Cardiac fibroblast (primary cell): ENCODE measurements around the gene BCLAF1.
"Not testable (repeated sequence)": the region's sequence is repeated elsewhere in the genome, so short reads cannot be mapped to it uniquely, and the experiment has no call there.

ENCODE experiments used
- DNase-seq, 2 donors: peaks; one replicate each; pipeline versions ENCODE4 v3.0.0 to v3.0.0-alpha.2; 2010; ENCODE audit warnings: low read depth in 2 of 2
- H3K4me3 ChIP-seq, 2 donors: replicated peaks in 1 of 2; 1 replicate in 1 of 2; 2 replicates in 1 of 2; pipeline ENCODE4 v1.5.1; 2011; ENCODE audit warnings: low read depth in 2 of 2, low read length in 2 of 2, mild to moderate bottlenecking in 2 of 2, moderate library complexity in 1 of 2
- TF ChIP-seq, protein P1 (sequence below): IDR thresholded peaks from one replicate; pipeline ENCODE4 v1.5.1; 2011; ENCODE audit warnings: low read depth, mild to moderate bottlenecking, low read length, inconsistent platforms

The BCLAF1 gene

DNA sequence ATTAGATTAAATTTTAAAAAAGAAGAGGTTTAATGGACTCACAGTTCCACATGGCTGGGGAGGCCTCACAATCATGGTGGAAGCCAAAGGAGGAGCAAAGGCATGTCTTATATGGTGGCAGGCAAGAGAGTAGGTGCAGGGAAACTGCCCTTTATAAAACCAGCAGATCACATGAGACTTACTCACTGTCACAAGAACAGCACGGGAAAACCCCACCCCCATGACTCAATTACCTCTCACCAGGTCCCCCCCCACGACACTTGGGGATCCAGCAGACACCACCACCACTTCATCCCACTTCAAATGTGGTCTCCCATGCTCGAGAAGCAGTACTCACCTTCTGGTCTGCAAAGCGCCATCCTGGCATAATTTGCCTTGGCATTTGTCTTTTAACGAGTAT is 64.2 kb downstream of the BCLAF1 start:
- peak in 1 of 2 donors; percentile 56 for DNase-seq
- TF ChIP-seq, protein P1, sequence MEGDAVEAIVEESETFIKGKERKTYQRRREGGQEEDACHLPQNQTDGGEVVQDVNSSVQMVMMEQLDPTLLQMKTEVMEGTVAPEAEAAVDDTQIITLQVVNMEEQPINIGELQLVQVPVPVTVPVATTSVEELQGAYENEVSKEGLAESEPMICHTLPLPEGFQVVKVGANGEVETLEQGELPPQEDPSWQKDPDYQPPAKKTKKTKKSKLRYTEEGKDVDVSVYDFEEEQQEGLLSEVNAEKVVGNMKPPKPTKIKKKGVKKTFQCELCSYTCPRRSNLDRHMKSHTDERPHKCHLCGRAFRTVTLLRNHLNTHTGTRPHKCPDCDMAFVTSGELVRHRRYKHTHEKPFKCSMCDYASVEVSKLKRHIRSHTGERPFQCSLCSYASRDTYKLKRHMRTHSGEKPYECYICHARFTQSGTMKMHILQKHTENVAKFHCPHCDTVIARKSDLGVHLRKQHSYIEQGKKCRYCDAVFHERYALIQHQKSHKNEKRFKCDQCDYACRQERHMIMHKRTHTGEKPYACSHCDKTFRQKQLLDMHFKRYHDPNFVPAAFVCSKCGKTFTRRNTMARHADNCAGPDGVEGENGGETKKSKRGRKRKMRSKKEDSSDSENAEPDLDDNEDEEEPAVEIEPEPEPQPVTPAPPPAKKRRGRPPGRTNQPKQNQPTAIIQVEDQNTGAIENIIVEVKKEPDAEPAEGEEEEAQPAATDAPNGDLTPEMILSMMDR = no peak

DNA sequence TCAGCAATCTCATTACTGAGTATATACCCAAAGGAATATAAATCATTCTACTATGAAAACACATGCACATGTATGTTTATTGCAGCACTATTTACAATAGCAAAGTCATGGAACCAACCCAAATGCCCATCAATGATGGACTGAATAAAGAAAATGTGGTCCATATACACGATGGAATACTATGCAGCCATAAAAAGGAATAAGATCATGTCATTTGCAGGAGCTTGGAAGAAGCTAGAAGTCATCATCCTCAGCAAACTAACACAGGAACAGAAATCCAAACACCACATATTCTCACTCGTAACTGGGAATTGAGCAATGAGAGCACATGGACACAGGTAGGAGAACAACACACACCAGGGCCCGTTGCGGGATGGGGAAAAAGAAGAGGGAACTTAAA is 64.7 kb downstream of the BCLAF1 start:
- DNase-seq, H3K4me3 ChIP-seq: not testable (repeated sequence)

More for the DNA sequence above, 64.2 kb downstream of the BCLAF1 start:
- H3K4me3 ChIP-seq = no peak overlapping the region

DNA sequence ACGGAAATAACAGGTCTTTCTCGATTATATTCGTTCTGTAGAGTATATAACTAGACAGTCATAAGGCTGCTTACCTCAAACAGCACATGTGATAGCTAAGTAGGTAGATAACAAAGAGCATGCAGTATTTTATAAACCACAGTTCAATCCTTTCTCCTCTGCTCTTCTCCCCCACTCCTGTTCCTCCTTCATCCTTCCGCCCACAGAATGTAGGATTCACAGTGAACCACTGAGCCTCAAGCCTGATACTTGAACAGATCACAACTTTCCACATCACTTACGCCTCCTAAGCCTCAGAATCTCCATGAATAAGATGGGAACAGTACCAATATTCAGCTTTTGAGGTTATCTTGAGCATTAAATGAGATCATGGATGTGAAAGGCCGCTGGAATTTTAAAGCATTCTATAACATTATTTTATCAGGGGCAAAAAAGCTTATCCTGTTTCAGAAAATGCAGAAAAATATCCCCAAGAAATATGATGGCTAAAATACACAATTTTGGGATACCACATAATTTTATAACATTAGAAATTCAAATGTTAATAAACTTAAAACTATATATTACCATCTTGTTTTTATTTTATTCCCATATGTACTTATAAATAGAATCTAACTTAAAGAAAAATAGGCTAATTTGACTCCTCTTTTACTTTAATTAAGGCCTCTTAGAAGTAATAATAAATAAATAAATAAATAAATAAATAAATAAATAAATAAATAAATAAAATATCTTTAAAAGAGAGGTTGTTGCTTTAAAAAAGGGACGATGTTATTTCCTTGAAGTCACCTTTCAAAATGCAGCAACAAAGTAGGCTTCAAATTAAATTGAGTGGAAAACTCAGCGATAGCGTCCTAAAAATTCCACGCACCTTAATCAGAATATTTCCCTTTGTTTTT is 72.9 kb downstream of the BCLAF1 start:
- DNase-seq = no peak
- TF ChIP-seq, protein P1 = no peak
- H3K4me3 ChIP-seq = no peak overlapping the region

DNA sequence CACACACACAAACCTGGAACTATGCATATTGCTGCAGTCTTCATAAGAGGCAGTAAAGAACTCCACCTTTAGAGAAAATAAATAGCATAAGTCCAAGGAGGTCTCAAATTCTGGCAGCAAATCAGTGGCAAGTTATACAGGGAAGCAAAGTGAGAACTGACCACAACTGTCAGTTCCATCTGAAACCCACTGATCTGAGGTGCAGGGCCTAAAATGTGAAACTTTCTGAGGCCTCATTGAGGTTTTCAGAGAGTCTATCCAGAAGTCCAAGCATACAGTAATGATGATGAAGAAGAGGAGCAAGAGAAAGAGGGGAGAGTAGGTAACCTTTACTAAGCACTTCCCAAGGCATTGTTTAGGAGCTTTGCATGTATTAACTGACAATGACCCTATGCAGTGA is 75.8 kb downstream of the BCLAF1 start:
- no peak for DNase-seq
- H3K4me3 ChIP-seq = no peak overlapping the region
- TF ChIP-seq, protein P1 = no peak

DNA sequence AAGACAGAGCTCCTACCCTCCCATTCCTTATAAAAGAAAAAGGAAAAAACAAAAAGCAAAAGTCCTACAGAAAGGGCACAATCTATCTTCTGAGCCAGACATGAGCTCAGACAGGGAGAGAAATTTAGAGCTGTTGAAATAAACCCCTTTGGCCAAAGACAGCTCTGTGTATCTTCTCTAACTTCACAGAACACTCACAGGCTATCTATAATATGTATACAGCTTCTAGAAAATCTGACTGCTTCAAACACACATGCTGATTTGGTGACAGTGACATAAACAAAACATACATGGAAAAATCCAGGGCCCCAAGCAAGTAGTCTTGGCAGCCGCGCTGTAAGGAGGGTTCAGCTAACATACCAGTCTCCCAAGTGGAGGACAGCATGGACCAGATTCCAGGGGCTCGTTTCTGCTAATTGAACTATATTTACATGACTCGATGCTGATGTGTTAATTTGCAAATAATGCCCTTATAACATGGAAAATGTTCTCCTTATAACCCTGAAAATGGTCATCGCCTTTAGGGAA is 76.6 kb downstream of the BCLAF1 start:
- TF ChIP-seq, protein P1 = no peak
- H3K4me3 ChIP-seq = no peak overlapping the region
- no peak for DNase-seq

DNA sequence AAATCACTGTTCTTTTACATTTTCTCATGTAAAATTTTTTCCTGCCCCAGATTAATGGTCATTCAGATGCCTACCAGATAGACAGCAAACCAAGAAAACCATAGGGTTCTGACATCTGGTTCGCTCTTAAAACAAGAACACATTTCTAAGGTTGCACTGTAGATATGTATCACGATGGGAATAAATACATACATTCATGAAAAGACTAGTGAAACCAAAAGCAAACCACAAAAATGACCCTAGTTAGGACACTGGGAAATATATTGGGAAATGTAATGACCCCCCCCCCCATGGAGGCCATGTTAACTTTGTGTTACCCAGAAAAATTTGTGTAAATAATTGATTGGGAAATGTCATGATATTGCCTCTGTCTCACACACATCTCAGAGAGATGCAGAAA is 77.0 kb downstream of the BCLAF1 start:
- TF ChIP-seq, protein P1 = no peak
- no peak overlapping the region for H3K4me3 ChIP-seq
- DNase-seq = no peak

DNA sequence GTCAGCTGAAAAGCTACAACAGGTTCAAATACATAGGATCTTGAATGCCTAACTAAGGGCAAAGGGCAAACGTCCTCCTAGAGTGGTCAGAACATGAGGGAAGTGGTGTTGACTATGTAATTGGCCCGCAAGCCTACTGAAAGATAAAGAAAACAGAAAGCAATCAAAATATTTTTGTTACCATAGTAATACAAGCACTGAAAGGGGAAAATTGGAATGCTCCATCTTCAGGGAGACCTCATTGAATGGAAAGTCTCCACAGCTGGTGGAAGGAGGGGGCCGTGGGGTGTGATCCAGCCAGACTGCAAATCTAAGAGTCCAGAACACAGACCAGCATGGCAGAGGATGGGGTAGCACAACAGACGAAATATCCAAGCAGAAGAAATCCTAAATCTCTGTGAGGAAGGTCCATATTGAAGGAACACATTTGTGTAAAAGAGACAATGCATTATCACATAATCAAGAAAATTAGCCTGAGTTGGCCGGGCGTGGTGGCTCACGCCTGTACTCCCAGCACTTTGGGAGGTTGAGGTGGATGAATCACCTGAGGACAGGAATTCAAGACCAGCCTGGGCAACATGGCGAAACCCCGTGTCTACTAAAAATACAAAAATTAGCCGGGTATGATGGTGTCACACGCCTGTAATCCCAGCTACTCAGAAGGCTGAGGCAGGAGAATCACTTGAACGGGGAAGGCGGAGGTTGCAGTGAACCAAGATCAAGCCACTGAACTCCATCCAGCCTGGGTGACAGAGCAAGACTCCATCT is 79.1 kb downstream of the BCLAF1 start:
- TF ChIP-seq, protein P1 = no peak
- peak in 1 of 2 donors; percentile 27 for DNase-seq
- no peak overlapping the region for H3K4me3 ChIP-seq
